ENCODE measurements around the gene LRIT1.

Gene LRIT1

GRCh38 chr10:84204610-84205009 is 36.7 kb downstream of the LRIT1 start:
- H4K91ac ChIP-seq (ENCODE audit: low read depth, low read length, poor library complexity): no peak overlapping the region
- H3K27me3 ChIP-seq (ENCODE audit: control insufficient read depth in 3 of 3, insufficient read depth in 3 of 3, low read depth in 1 of 3, low read length in 3 of 3): peaks cover 0 to under 1% (median 0%) of the 10 kb centered on the region in 3 experiments
- H3K9ac ChIP-seq (ENCODE audit: low read depth, low read length, poor library complexity): no peak overlapping the region
- H4K8ac ChIP-seq (ENCODE audit: low read depth, low read length): no peak overlapping the region
- no peaks in the 10 kb centered on the region for H3K4me1 ChIP-seq (ENCODE audit: control insufficient read depth in 2 of 2, insufficient read depth in 1 of 2, low read depth in 1 of 2, low read length in 2 of 2)
- H2BK120ac ChIP-seq (ENCODE audit: low read depth, low read length): no peak overlapping the region
- no peak overlapping the region for H3K4ac ChIP-seq (ENCODE audit: low read length)
- no peak for DNase-seq (ENCODE audit: low spot score)
- no peak overlapping the region for H3K27ac ChIP-seq (replicated peaks; ENCODE audit: low read length)
- H3K9me3 ChIP-seq (replicated peaks in 1 of 2; ENCODE audit: control insufficient read depth in 2 of 2, insufficient read depth in 1 of 2, low read depth in 1 of 2, low read length in 2 of 2): no peaks in the 10 kb centered on the region
- no peak overlapping the region for H3K4me3 ChIP-seq (ENCODE audit: low read length in 2 of 2)
- no peak overlapping the region for H3K23ac ChIP-seq (ENCODE audit: low read depth, low read length, poor library complexity)
- no peak overlapping the region for H2BK12ac ChIP-seq (ENCODE audit: low read length)
- no peaks in the 10 kb centered on the region for H3K79me1 ChIP-seq (ENCODE audit: low read depth, low read length)
- H2BK15ac ChIP-seq (ENCODE audit: low read length): peak overlapping the region; percentile 27
- peak overlapping the region; percentile 22 for H2BK5ac ChIP-seq (ENCODE audit: low read length)
- no peaks in the 10 kb centered on the region for H3K36me3 ChIP-seq (replicated peaks in 1 of 2; ENCODE audit: control insufficient read depth in 2 of 2, insufficient read depth in 2 of 2, low read length in 2 of 2)
- H2AFZ ChIP-seq (ENCODE audit: low read length): no peak overlapping the region
- H3K18ac ChIP-seq (ENCODE audit: low read length): no peak overlapping the region
- no peak overlapping the region for H3K4me2 ChIP-seq (ENCODE audit: insufficient read depth, low read length, poor library complexity, severe bottlenecking)
- no peak overlapping the region for H3K14ac ChIP-seq (ENCODE audit: low read length)
- H2AK5ac ChIP-seq (ENCODE audit: low read depth, low read length): peak overlapping the region; percentile 17
- WGBS, 2 donors (ENCODE audit: extremely low coverage in 2 of 2, insufficient read length in 2 of 2, insufficient replicate concordance in 1 of 2): no CpG with 5 or more reads among the region's 4 CpGs

DNA sequence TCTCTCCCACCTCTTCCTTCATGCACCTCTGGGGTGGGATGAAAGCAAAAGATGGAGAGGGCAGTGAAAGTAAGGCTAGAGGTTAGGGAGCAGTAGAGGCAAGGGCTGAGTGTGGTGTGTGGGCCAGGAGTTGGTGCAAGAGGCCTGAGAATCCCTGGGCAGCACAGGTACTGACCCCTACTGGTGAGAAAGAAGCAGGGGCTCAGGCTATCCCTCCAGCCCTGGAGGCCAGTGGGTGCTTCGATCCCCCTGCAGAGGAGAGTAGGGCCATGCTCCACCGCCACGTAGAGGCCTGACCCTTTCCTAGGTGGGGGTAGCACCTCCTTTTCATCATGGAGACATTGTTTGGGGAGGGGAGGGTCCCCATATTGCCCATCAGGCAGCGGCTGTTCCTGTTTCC is 37.2 kb downstream of the LRIT1 start:
- no peak overlapping the region for H4K8ac ChIP-seq (ENCODE audit: low read depth, low read length)
- H2BK5ac ChIP-seq (ENCODE audit: low read length): peak overlapping the region; percentile 22
- H3K14ac ChIP-seq (ENCODE audit: low read length): no peak overlapping the region
- H3K18ac ChIP-seq (ENCODE audit: low read length): no peak overlapping the region
- H3K79me1 ChIP-seq (ENCODE audit: low read depth, low read length): no peaks in the 10 kb centered on the region
- no peak overlapping the region for H2AK5ac ChIP-seq (ENCODE audit: low read depth, low read length)
- no peak overlapping the region for H3K23ac ChIP-seq (ENCODE audit: low read depth, low read length, poor library complexity)
- no peak overlapping the region for H3K4me2 ChIP-seq (ENCODE audit: insufficient read depth, low read length, poor library complexity, severe bottlenecking)
- H2BK120ac ChIP-seq (ENCODE audit: low read depth, low read length): no peak overlapping the region
- H3K36me3 ChIP-seq (replicated peaks in 1 of 2; ENCODE audit: control insufficient read depth in 2 of 2, insufficient read depth in 2 of 2, low read length in 2 of 2): no peaks in the 10 kb centered on the region
- no peak overlapping the region for H3K4ac ChIP-seq (ENCODE audit: low read length)
- peak overlapping the region; percentile 27 for H2BK15ac ChIP-seq (ENCODE audit: low read length)
- DNase-seq (ENCODE audit: low spot score): no peak
- peaks cover 0 to 5% (median 0%) of the 10 kb centered on the region in 3 experiments for H3K27me3 ChIP-seq (ENCODE audit: control insufficient read depth in 3 of 3, insufficient read depth in 3 of 3, low read depth in 1 of 3, low read length in 3 of 3)
- H3K27ac ChIP-seq (replicated peaks; ENCODE audit: low read length): no peak overlapping the region
- no CpG with 5 or more reads among the region's 4 CpGs for WGBS, 2 donors (ENCODE audit: extremely low coverage in 2 of 2, insufficient read length in 2 of 2, insufficient replicate concordance in 1 of 2)
- H3K4me1 ChIP-seq (ENCODE audit: control insufficient read depth in 2 of 2, insufficient read depth in 1 of 2, low read depth in 1 of 2, low read length in 2 of 2): no peaks in the 10 kb centered on the region
- H4K91ac ChIP-seq (ENCODE audit: low read depth, low read length, poor library complexity): no peak overlapping the region
- no peak overlapping the region for H3K9ac ChIP-seq (ENCODE audit: low read depth, low read length, poor library complexity)
- H2BK12ac ChIP-seq (ENCODE audit: low read length): no peak overlapping the region
- H3K9me3 ChIP-seq (replicated peaks in 1 of 2; ENCODE audit: control insufficient read depth in 2 of 2, insufficient read depth in 1 of 2, low read depth in 1 of 2, low read length in 2 of 2): no peaks in the 10 kb centered on the region
- H3K4me3 ChIP-seq (ENCODE audit: low read length in 2 of 2): no peak overlapping the region
- no peak overlapping the region for H2AFZ ChIP-seq (ENCODE audit: low read length)

GRCh38 chr10:84202349-84202748 is 39.0 kb downstream of the LRIT1 start:
- H3K36me3 ChIP-seq (replicated peaks in 1 of 2; ENCODE audit: control insufficient read depth in 2 of 2, insufficient read depth in 2 of 2, low read length in 2 of 2): no peaks in the 10 kb centered on the region
- H3K4me2 ChIP-seq (ENCODE audit: insufficient read depth, low read length, poor library complexity, severe bottlenecking): no peak overlapping the region
- no CpG with 5 or more reads among the region's 5 CpGs for WGBS, 2 donors (ENCODE audit: extremely low coverage in 2 of 2, insufficient read length in 2 of 2, insufficient replicate concordance in 1 of 2)
- no peak overlapping the region for H2AK5ac ChIP-seq (ENCODE audit: low read depth, low read length)
- no peak overlapping the region for H3K14ac ChIP-seq (ENCODE audit: low read length)
- H3K27ac ChIP-seq (replicated peaks; ENCODE audit: low read length): no peak overlapping the region
- H3K79me1 ChIP-seq (ENCODE audit: low read depth, low read length): no peaks in the 10 kb centered on the region
- no peak overlapping the region for H2BK15ac ChIP-seq (ENCODE audit: low read length)
- no peak overlapping the region for H3K4me3 ChIP-seq (ENCODE audit: low read length in 2 of 2)
- H2AFZ ChIP-seq (ENCODE audit: low read length): no peak overlapping the region
- no peaks in the 10 kb centered on the region for H3K4me1 ChIP-seq (ENCODE audit: control insufficient read depth in 2 of 2, insufficient read depth in 1 of 2, low read depth in 1 of 2, low read length in 2 of 2)
- no peak overlapping the region for H2BK5ac ChIP-seq (ENCODE audit: low read length)
- DNase-seq (ENCODE audit: low spot score): no peak
- no peaks in the 10 kb centered on the region for H3K9me3 ChIP-seq (replicated peaks in 1 of 2; ENCODE audit: control insufficient read depth in 2 of 2, insufficient read depth in 1 of 2, low read depth in 1 of 2, low read length in 2 of 2)
- no peak overlapping the region for H3K9ac ChIP-seq (ENCODE audit: low read depth, low read length, poor library complexity)
- H2BK120ac ChIP-seq (ENCODE audit: low read depth, low read length): no peak overlapping the region
- no peak overlapping the region for H3K23ac ChIP-seq (ENCODE audit: low read depth, low read length, poor library complexity)
- no peak overlapping the region for H3K18ac ChIP-seq (ENCODE audit: low read length)
- H3K4ac ChIP-seq (ENCODE audit: low read length): no peak overlapping the region
- no peak overlapping the region for H4K91ac ChIP-seq (ENCODE audit: low read depth, low read length, poor library complexity)
- H2BK12ac ChIP-seq (ENCODE audit: low read length): no peak overlapping the region
- no peak overlapping the region for H4K8ac ChIP-seq (ENCODE audit: low read depth, low read length)
- peaks cover 0 to 22% (median 0%) of the 10 kb centered on the region in 3 experiments for H3K27me3 ChIP-seq (ENCODE audit: control insufficient read depth in 3 of 3, insufficient read depth in 3 of 3, low read depth in 1 of 3, low read length in 3 of 3)

GRCh38 chr10:84201682-84202081 is 39.7 kb downstream of the LRIT1 start:
- Histone ChIP-seq H2BK5ac (ENCODE audit: low read length) (no peak overlapping the region), H3K4me1 (ENCODE audit: control insufficient read depth in 2 of 2, insufficient read depth in 1 of 2, low read depth in 1 of 2, low read length in 2 of 2) (no peaks in the 10 kb centered on the region), H3K36me3 (replicated peaks in 1 of 2; ENCODE audit: control insufficient read depth in 2 of 2, insufficient read depth in 2 of 2, low read length in 2 of 2) (no peaks in the 10 kb centered on the region), H3K79me1 (ENCODE audit: low read depth, low read length) (no peaks in the 10 kb centered on the region), H4K8ac (ENCODE audit: low read depth, low read length) (no peak overlapping the region), H2AK5ac (ENCODE audit: low read depth, low read length) (no peak overlapping the region), H3K4ac (ENCODE audit: low read length) (no peak overlapping the region), H3K4me2 (ENCODE audit: insufficient read depth, low read length, poor library complexity, severe bottlenecking) (no peak overlapping the region), H3K9me3 (replicated peaks in 1 of 2; ENCODE audit: control insufficient read depth in 2 of 2, insufficient read depth in 1 of 2, low read depth in 1 of 2, low read length in 2 of 2) (no peaks in the 10 kb centered on the region), H2BK12ac (ENCODE audit: low read length) (no peak overlapping the region), H3K9ac (ENCODE audit: low read depth, low read length, poor library complexity) (no peak overlapping the region), H3K4me3 (ENCODE audit: low read length in 2 of 2) (no peak overlapping the region), H3K14ac (ENCODE audit: low read length) (no peak overlapping the region), H3K27me3 (ENCODE audit: control insufficient read depth in 3 of 3, insufficient read depth in 3 of 3, low read depth in 1 of 3, low read length in 3 of 3) (peaks cover 0 to 28% (median 0%) of the 10 kb centered on the region in 3 experiments), H3K23ac (ENCODE audit: low read depth, low read length, poor library complexity) (no peak overlapping the region), H2BK15ac (ENCODE audit: low read length) (no peak overlapping the region), H3K18ac (ENCODE audit: low read length) (peak overlapping the region; percentile 5), H2BK120ac (ENCODE audit: low read depth, low read length) (no peak overlapping the region), H3K27ac (replicated peaks; ENCODE audit: low read length) (no peak overlapping the region), H4K91ac (ENCODE audit: low read depth, low read length, poor library complexity) (no peak overlapping the region), H2AFZ (ENCODE audit: low read length) (no peak overlapping the region)
- DNase-seq (ENCODE audit: low spot score): no peak
- WGBS, 2 donors (ENCODE audit: extremely low coverage in 2 of 2, insufficient read length in 2 of 2, insufficient replicate concordance in 1 of 2): no CpG with 5 or more reads among the region's 11 CpGs

Data from neuronal stem cell (in vitro differentiated cells).